WERI-Rb-1 (cell line): Measurements from ENCODE around the gene DMPK.
"Not testable (repeated sequence)": the region's sequence is repeated elsewhere in the genome, so short reads cannot be mapped to it uniquely, and the experiment has no call there.

Source experiments
- DNase-seq: peaks from one replicate; pipeline ENCODE4 v3.0.0-alpha.2; 2020
- H3K27ac ChIP-seq: fragments of 250-450 bp; sonication (Bioruptor Pico); 2 replicates; pipeline ENCODE4 v1.5.1; 2020; ENCODE audit warnings: mild to moderate bottlenecking, moderate library complexity
- H3K27me3 ChIP-seq: fragments of 250-450 bp; sonication (Bioruptor Pico); 2 replicates; pipeline ENCODE4 v1.5.1; 2021; ENCODE audit warnings: mild to moderate bottlenecking, low read depth, moderate library complexity; ENCODE audit not compliant: insufficient read depth, severe bottlenecking
- H3K36me3 ChIP-seq: fragments of 250-450 bp; sonication (Bioruptor Pico); 2 replicates; pipeline ENCODE4 v1.5.1; 2020; ENCODE audit warnings: mild to moderate bottlenecking, moderate library complexity
- H3K4me3 ChIP-seq: 2 replicates; pipeline ENCODE4 v1.5.1; 2011; ENCODE audit warnings: low read depth, mild to moderate bottlenecking, control low read depth, low read length
- H3K9me3 ChIP-seq: fragments of 250-450 bp; sonication (Bioruptor Pico); 2 replicates; pipeline ENCODE4 v1.5.1; 2021; ENCODE audit warnings: mild to moderate bottlenecking, moderate library complexity; ENCODE audit not compliant: severe bottlenecking
- TF ChIP-seq, protein P1 (sequence below): IDR thresholded peaks from 2 replicates; pipeline ENCODE4 v1.5.1; 2011; ENCODE audit warnings: low read depth, mild to moderate bottlenecking, control low read depth, inconsistent platforms, low read length

Gene DMPK

DNA sequence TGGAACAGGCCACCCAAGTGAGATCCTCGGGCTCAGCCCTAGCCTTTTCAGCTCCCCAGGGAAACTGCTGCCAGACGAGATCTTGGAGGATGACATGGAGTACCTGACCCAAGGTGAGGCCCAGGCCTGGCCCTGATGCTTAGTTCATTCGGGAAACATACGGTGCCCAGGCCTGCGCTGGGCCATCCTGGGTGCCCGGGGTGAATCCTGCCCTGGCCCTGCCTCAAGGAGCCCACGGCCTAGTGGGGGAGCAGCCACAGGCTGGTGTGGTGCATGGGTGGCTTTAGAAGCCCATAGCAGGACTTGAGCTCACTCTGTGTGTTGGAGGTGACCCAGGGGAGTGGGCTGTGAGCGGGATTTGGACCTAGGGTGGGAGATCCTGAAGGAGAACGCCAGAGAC lies 23.4 kb downstream of the DMPK start:
- Histone ChIP-seq H3K27me3 (no peaks in the 10 kb centered on the region), H3K4me3 (no peak overlapping the region), H3K36me3 (no peaks in the 10 kb centered on the region), H3K27ac (no peak overlapping the region), H3K9me3 (no peaks in the 10 kb centered on the region)
- DNase-seq: no peak
- TF ChIP-seq, protein P1, sequence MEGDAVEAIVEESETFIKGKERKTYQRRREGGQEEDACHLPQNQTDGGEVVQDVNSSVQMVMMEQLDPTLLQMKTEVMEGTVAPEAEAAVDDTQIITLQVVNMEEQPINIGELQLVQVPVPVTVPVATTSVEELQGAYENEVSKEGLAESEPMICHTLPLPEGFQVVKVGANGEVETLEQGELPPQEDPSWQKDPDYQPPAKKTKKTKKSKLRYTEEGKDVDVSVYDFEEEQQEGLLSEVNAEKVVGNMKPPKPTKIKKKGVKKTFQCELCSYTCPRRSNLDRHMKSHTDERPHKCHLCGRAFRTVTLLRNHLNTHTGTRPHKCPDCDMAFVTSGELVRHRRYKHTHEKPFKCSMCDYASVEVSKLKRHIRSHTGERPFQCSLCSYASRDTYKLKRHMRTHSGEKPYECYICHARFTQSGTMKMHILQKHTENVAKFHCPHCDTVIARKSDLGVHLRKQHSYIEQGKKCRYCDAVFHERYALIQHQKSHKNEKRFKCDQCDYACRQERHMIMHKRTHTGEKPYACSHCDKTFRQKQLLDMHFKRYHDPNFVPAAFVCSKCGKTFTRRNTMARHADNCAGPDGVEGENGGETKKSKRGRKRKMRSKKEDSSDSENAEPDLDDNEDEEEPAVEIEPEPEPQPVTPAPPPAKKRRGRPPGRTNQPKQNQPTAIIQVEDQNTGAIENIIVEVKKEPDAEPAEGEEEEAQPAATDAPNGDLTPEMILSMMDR: no peak

- Histone ChIP-seq H3K27me3 (no peaks in the 10 kb centered on the region), H3K27ac (no peak overlapping the region), H3K9me3 (no peaks in the 10 kb centered on the region), H3K36me3 (no peaks in the 10 kb centered on the region), H3K4me3 (no peak overlapping the region)
- DNase-seq: no peak
- TF ChIP-seq, protein P1: no peak
These were observed 24.6 kb downstream of the DMPK start for GRCh38 chr19:45757695-45758094.

DNA sequence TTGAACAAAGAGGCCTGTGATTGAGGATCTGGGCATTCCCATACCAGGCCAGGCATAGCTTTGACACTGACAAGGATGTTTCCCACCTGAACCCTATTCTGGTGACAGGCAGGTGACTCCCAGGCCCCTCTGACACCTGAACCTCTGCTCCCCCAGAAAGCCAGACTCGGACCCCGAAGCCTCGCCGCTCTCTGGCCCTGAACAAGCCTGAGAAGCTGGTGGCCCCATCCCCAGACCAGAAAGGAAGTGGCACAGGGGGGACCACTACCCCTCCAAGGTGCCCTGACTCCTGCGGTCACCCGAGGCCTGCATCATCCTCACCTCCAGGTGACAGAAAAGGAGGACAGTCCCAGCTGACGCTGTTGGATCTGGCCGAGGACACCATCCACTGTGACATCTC lies 28.0 kb downstream of the DMPK start:
- no peak for DNase-seq
- Histone ChIP-seq H3K27ac (no peak overlapping the region), H3K9me3 (no peaks in the 10 kb centered on the region), H3K27me3 (no peaks in the 10 kb centered on the region), H3K4me3 (no peak overlapping the region), H3K36me3 (no peaks in the 10 kb centered on the region)
- TF ChIP-seq, protein P1: no peak

- TF ChIP-seq, protein P1: 0 out of 2 replicates have a peak, but pooled peaks have one; percentile 19
- no peak overlapping the region for H3K27ac ChIP-seq
- H3K36me3 ChIP-seq: no peaks in the 10 kb centered on the region
- no peaks in the 10 kb centered on the region for H3K9me3 ChIP-seq
- DNase-seq: peak; percentile 49
- no peaks in the 10 kb centered on the region for H3K27me3 ChIP-seq
- no peak overlapping the region for H3K4me3 ChIP-seq
These were observed 28.7 kb downstream of the DMPK start for GRCh38 chr19:45753548-45753947.

GRCh38 chr19:45752639-45753038 lies 29.7 kb downstream of the DMPK start:
- TF ChIP-seq, protein P1: no peak
- Histone ChIP-seq H3K4me3 (no peak overlapping the region), H3K9me3 (no peaks in the 10 kb centered on the region)

GRCh38 chr19:45751483-45751882 lies 30.8 kb downstream of the DMPK start:
- H3K9me3 ChIP-seq, H3K27ac ChIP-seq: not testable (repeated sequence)

More at GRCh38 chr19:45752639-45753038, 29.7 kb downstream of the DMPK start:
- Histone ChIP-seq H3K36me3 (no peaks in the 10 kb centered on the region), H3K27me3 (no peaks in the 10 kb centered on the region), H3K27ac (no peak overlapping the region)
- DNase-seq: no peak

More at GRCh38 chr19:45751483-45751882, 30.8 kb downstream of the DMPK start:
- not testable (repeated sequence) for H3K36me3 ChIP-seq, H3K27me3 ChIP-seq, DNase-seq, H3K4me3 ChIP-seq
